Astrocyte (in vitro differentiated cells and primary cell): ENCODE results near the gene HINFP. TPM values are rescaled to one million over a fixed set of nuclear protein-coding genes. Genes with fewer than 3 reads are reported as not detected.
A peak's percentile ranks its signal among the peaks of the same experiment; 100 is the strongest.

ENCODE experiments used
- DNase-seq: peaks from one replicate; pipeline ENCODE4 v3.0.0-alpha.2; 2010; ENCODE audit warnings: low read depth
- FAIRE-seq: peaks from 2 replicates; lab custom pipeline; 2011; peaks lifted over from hg19 to GRCh38; lab: Jason Lieb, UNC
- H2AFZ ChIP-seq: 2 replicates; pipeline ENCODE4 v1.6.0; 2012; ENCODE audit warnings: low read depth, low read length, inconsistent platforms
- H3K27ac ChIP-seq: 2 replicates; pipeline ENCODE4 v1.5.1; 2011; ENCODE audit warnings: low read depth, low read length, inconsistent platforms
- H3K27me3 ChIP-seq: 2 replicates; pipeline ENCODE4 v1.6.0; 2011; ENCODE audit warnings: low read length, inconsistent platforms; ENCODE audit not compliant: insufficient read depth
- H3K36me3 ChIP-seq: 2 replicates; pipeline ENCODE4 v1.5.1; 2011; ENCODE audit warnings: low read length, inconsistent platforms; ENCODE audit not compliant: insufficient read depth
- H3K4me1 ChIP-seq: 2 replicates; pipeline ENCODE4 v1.5.1; 2011; ENCODE audit warnings: low read length, inconsistent platforms; ENCODE audit not compliant: insufficient read depth
- H3K4me2 ChIP-seq: 2 replicates; pipeline ENCODE4 v1.6.0; 2012; ENCODE audit warnings: low read length, inconsistent platforms
- H3K4me3 ChIP-seq: 2 replicates; pipeline ENCODE4 v1.5.1; 2011; ENCODE audit warnings: low read depth, mild to moderate bottlenecking, low read length, inconsistent platforms; ENCODE audit not compliant: insufficient read depth
- H3K79me2 ChIP-seq: 2 replicates; pipeline ENCODE4 v1.6.0; 2012; ENCODE audit warnings: mild to moderate bottlenecking, low read length, inconsistent platforms; ENCODE audit not compliant: insufficient read depth
- H3K9ac ChIP-seq: 2 replicates; pipeline ENCODE4 v1.6.0; 2012; ENCODE audit warnings: mild to moderate bottlenecking, low read length, inconsistent platforms
- H3K9me3 ChIP-seq: 2 replicates; pipeline ENCODE4 v1.5.1; 2012; ENCODE audit warnings: low read depth, mild to moderate bottlenecking, low read length, inconsistent platforms; ENCODE audit not compliant: insufficient read depth
- H4K20me1 ChIP-seq: 2 replicates; pipeline ENCODE4 v1.6.0; 2012; ENCODE audit warnings: low read length, inconsistent platforms; ENCODE audit not compliant: insufficient read depth
- H3K27ac Mint-ChIP-seq: one replicate; pipeline ENCODE4 v1.8.0; 2021; ENCODE audit warnings: mild to moderate bottlenecking, mixed read lengths; ENCODE audit not compliant: unreplicated experiment
- H3K27me3 Mint-ChIP-seq: one replicate; pipeline ENCODE4 v1.8.0; 2021; ENCODE audit warnings: low read depth, mixed read lengths; ENCODE audit not compliant: unreplicated experiment
- H3K36me3 Mint-ChIP-seq: one replicate; pipeline ENCODE4 v1.8.0; 2021; ENCODE audit warnings: low read depth, mixed read lengths; ENCODE audit not compliant: unreplicated experiment
- H3K4me1 Mint-ChIP-seq: one replicate; pipeline ENCODE4 v1.8.0; 2021; ENCODE audit warnings: low read depth, mixed read lengths; ENCODE audit not compliant: unreplicated experiment
- H3K4me3 Mint-ChIP-seq: one replicate; pipeline ENCODE4 v1.8.0; 2021; ENCODE audit warnings: mild to moderate bottlenecking, moderate library complexity, mixed read lengths; ENCODE audit not compliant: unreplicated experiment
- H3K9me3 Mint-ChIP-seq: one replicate; pipeline ENCODE4 v1.8.0; 2021; ENCODE audit warnings: mild to moderate bottlenecking, mixed read lengths; ENCODE audit not compliant: unreplicated experiment
- EZH2 ChIP-seq: IDR thresholded peaks from 2 replicates; pipeline ENCODE4 v1.6.1; 2012; ENCODE audit warnings: mild to moderate bottlenecking, low read length, inconsistent platforms; ENCODE audit not compliant: insufficient read depth
- total RNA-seq: library from RNA; stranded (reverse); gene quantifications from 2 replicates; pipeline ENCODE4 v1.2.1, GENCODE V29; 2021
- TF ChIP-seq, protein P1 (sequence below): IDR thresholded peaks from 2 replicates; pipeline ENCODE4 v1.5.1; 2011; ENCODE audit warnings: low read depth, mild to moderate bottlenecking, inconsistent platforms, low read length, moderate library complexity; ENCODE audit not compliant: insufficient read depth

The HINFP gene
- total RNA-seq, 1 donor from 2014 or later, result 27.8 TPM

DNA sequence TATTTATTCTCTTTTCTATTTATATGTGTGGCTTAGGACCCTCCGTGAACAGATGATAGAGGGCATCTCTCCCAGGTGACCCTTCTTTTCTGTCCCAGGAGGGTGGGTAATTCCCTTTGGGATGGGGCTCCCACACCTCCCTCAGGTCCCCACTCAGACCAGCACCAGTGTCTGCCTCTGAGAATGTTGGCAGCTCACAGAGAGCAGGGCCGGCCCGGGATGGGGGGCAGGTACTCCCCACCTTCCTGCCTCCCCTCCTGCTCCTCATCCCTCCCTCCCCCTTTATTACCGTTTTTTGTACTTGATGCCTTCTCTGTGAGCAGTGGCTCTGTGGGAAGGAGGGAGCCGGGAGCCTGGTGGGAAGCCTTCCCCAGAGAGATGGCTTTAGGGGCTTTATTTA is 4.8 kb upstream of the HINFP start:
- no peak for FAIRE-seq
- Histone ChIP-seq H3K27ac (no peak overlapping the region), H3K4me1 (peaks cover 9% of the 10 kb centered on the region), H3K9ac (no peak overlapping the region), H3K27me3 (no peaks in the 10 kb centered on the region), H3K4me2 (no peak overlapping the region), H3K79me2 (peaks cover 2% of the 10 kb centered on the region), H3K36me3 (peaks cover 6% of the 10 kb centered on the region), H2AFZ (no peak overlapping the region), H4K20me1 (no peaks in the 10 kb centered on the region), H3K4me3 (no peak overlapping the region), H3K9me3 (no peaks in the 10 kb centered on the region)
- TF ChIP-seq EZH2, result no peak
- TF ChIP-seq, protein P1, sequence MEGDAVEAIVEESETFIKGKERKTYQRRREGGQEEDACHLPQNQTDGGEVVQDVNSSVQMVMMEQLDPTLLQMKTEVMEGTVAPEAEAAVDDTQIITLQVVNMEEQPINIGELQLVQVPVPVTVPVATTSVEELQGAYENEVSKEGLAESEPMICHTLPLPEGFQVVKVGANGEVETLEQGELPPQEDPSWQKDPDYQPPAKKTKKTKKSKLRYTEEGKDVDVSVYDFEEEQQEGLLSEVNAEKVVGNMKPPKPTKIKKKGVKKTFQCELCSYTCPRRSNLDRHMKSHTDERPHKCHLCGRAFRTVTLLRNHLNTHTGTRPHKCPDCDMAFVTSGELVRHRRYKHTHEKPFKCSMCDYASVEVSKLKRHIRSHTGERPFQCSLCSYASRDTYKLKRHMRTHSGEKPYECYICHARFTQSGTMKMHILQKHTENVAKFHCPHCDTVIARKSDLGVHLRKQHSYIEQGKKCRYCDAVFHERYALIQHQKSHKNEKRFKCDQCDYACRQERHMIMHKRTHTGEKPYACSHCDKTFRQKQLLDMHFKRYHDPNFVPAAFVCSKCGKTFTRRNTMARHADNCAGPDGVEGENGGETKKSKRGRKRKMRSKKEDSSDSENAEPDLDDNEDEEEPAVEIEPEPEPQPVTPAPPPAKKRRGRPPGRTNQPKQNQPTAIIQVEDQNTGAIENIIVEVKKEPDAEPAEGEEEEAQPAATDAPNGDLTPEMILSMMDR, result no peak
- Mint-ChIP-seq H3K27me3 (no peaks in the 10 kb centered on the region), H3K4me1 (peaks cover 7% of the 10 kb centered on the region), H3K4me3 (no peak overlapping the region), H3K36me3 (peaks cover 21% of the 10 kb centered on the region), H3K9me3 (no peaks in the 10 kb centered on the region), H3K27ac (no peak overlapping the region)
- DNase-seq, result no peak

DNA sequence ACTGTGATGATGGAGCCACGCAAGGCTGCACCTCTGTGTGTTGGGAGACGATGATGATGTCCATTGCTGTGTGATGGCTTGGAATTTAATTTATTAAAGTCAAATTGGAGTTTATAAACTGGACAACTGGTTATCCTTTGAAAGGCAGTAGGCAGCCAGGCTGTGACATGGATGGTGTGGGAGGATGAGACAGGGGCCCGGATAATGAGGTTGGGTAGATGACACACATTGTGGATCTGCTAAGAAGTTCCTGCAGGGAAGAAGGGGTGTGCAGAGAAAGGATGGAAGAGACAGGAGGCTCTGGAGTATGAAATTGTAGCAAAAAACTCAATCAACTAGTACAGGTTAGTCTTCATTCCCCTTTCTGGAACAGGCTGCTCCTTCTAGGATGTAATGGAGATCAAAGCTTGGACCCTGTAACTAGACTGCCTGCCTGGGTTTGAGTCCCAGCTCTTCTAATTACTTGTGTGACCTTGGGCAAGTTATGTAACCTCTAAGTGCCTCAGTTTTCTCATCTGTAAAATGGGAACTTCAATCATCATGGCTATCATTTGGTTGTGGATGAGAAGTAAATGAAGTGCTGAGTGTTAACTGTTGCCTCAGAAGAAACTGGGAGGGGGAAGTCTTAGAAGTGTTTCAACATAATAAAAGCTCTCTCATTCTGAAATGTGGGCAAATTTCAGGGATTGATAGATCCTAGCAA is 4.2 kb upstream of the HINFP start:
- Histone ChIP-seq H3K9ac (no peak overlapping the region), H4K20me1 (no peaks in the 10 kb centered on the region), H3K79me2 (peaks cover 7% of the 10 kb centered on the region), H3K9me3 (no peaks in the 10 kb centered on the region), H2AFZ (no peak overlapping the region), H3K36me3 (peaks cover under 1% of the 10 kb centered on the region), H3K27ac (no peak overlapping the region), H3K4me1 (peaks cover 10% of the 10 kb centered on the region), H3K4me2 (no peak overlapping the region), H3K4me3 (no peak overlapping the region), H3K27me3 (no peaks in the 10 kb centered on the region)
- Mint-ChIP-seq H3K27ac (no peak overlapping the region), H3K9me3 (no peaks in the 10 kb centered on the region), H3K27me3 (no peaks in the 10 kb centered on the region), H3K4me1 (peaks cover 7% of the 10 kb centered on the region), H3K4me3 (no peak overlapping the region), H3K36me3 (peaks cover 21% of the 10 kb centered on the region)
- TF ChIP-seq, protein P1, result no peak
- no peak for TF ChIP-seq EZH2
- no peak for FAIRE-seq
- no peak for DNase-seq

DNA sequence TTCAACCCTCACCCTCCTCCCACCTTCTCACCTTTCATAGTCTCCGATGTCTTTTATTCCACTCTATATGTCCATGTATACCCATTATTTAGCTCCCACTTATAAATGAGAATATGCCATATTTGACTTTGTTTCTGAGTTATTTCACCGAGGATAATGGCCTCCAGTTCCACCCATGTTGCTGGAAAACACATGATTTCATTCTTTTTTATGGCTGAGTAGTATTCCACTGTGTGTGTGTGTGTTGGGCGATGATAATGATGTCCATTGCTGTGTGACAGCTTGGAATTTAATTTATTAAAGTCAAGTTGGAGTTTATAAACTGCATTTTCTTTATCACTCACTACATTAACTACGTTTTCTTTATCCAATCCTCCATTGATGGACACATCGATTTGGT is 3.2 kb upstream of the HINFP start:
- Mint-ChIP-seq H3K27ac (no peak overlapping the region), H3K4me3 (no peak overlapping the region), H3K36me3 (peaks cover 18% of the 10 kb centered on the region), H3K4me1 (peaks cover 8% of the 10 kb centered on the region), H3K27me3 (no peaks in the 10 kb centered on the region), H3K9me3 (no peaks in the 10 kb centered on the region)
- DNase-seq, result no peak
- Histone ChIP-seq H3K36me3 (no peaks in the 10 kb centered on the region), H4K20me1 (peaks cover 7% of the 10 kb centered on the region), H2AFZ (no peak overlapping the region), H3K4me3 (no peak overlapping the region), H3K27ac (no peak overlapping the region), H3K9ac (no peak overlapping the region), H3K4me1 (peaks cover 16% of the 10 kb centered on the region), H3K9me3 (no peaks in the 10 kb centered on the region), H3K27me3 (no peaks in the 10 kb centered on the region), H3K79me2 (peaks cover 18% of the 10 kb centered on the region), H3K4me2 (no peak overlapping the region)
- FAIRE-seq, result peak; percentile 77
- no peak for TF ChIP-seq EZH2
- TF ChIP-seq, protein P1, result no peak
